NT2/D1 (cell line): ENCODE results near the gene BTBD10.
A peak's percentile ranks its signal among the peaks of the same experiment; 100 is the strongest.

Experiments used
- DNase-seq: peaks from one replicate; pipeline ENCODE4 v3.0.0-alpha.2; 2011; ENCODE audit warnings: low read depth, low spot score
- H3K27me3 ChIP-seq: 2 replicates; pipeline ENCODE4 v1.6.0; 2011; ENCODE audit warnings: mild to moderate bottlenecking; ENCODE audit not compliant: insufficient read length, insufficient read depth
- H3K36me3 ChIP-seq: 2 replicates; pipeline ENCODE4 v1.6.1; 2011; ENCODE audit warnings: mild to moderate bottlenecking, low read length, mixed read lengths; ENCODE audit not compliant: insufficient read depth, insufficient read length
- H3K4me1 ChIP-seq: 2 replicates; pipeline ENCODE4 v1.5.1; 2011; ENCODE audit not compliant: insufficient read depth, insufficient read length
- H3K4me3 ChIP-seq: 2 replicates; pipeline ENCODE4 v1.5.1; 2011; ENCODE audit warnings: low read depth; ENCODE audit not compliant: insufficient read length
- H3K9ac ChIP-seq: 2 replicates; pipeline ENCODE4 v1.6.0; 2011; ENCODE audit warnings: low read depth; ENCODE audit not compliant: insufficient read length
- H3K9me3 ChIP-seq: 2 replicates; pipeline ENCODE4 v1.5.1; 2011; ENCODE audit warnings: mild to moderate bottlenecking, low read length; ENCODE audit not compliant: insufficient read depth
- SUZ12 ChIP-seq: IDR thresholded peaks from 2 replicates; pipeline ENCODE4 v1.6.1; 2011; ENCODE audit not compliant: insufficient read length, insufficient read depth; ENCODE audit errors: extremely low read depth
- YY1 ChIP-seq: IDR thresholded peaks from 2 replicates; pipeline ENCODE4 v1.6.1; 2011; ENCODE audit not compliant: insufficient read length, insufficient read depth
- ZNF274 ChIP-seq: IDR thresholded peaks from 2 replicates; pipeline ENCODE4 v1.6.1; 2011; ENCODE audit warnings: mild to moderate bottlenecking, low read depth, low read length

Gene BTBD10

DNA sequence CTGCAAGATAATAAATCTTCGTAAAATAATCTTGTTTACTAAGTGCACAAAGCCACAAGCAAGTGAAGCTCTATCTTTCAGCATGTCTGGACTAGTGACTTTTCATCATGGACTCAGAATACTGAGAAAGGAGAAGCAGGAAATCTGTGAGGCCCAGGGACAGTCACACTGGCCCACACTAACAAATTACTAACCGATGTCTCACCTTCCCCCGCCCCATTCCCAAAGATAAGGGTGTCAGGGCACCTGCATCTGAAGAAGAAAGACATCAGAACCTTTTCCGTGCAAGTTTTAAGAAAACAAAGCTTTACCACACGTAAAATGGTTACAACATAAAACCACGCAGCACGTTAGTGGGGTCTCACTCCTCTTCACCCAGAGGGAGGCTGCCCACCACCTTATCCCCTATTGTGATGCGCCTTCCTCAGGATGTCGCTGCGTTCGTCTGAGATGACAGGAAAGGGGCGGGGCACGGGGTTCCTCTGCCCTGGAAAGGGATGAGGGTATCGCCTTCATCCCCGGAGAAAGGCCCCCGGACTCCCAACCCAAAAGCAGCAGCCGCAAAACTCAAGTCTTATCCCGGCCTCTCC lies 616 bp downstream of the BTBD10 start:
- no peaks in the 10 kb centered on the region for H3K27me3 ChIP-seq
- peak overlapping the region; percentile 86 for H3K4me3 ChIP-seq
- H3K9ac ChIP-seq = peak overlapping the region; percentile 76
- H3K36me3 ChIP-seq = peaks cover 8% of the 10 kb centered on the region
- DNase-seq = peak; percentile 39
- TF ChIP-seq ZNF274 (no peak), SUZ12 (no peak), YY1 (no peak)
- H3K9me3 ChIP-seq = no peaks in the 10 kb centered on the region
- peaks cover 3% of the 10 kb centered on the region for H3K4me1 ChIP-seq

DNA sequence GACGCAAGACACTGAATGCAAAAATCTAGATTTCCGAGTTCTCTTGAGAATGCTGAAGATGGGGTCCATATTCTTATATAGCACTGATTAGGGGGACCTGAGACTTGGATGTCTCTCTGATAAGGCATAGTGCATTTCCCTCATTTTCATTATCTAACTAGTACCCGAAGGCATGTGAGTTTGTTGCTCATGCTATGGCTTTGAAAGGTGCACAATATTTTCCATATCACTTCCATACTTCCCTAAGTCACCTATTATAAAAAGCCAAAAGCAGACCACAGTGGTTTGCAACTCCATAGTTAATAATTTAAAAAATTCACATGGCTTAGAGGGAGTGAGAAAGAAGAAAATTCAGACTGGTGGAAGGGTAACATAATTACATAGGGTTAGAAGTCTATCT lies 1.7 kb downstream of the BTBD10 start:
- H3K9ac ChIP-seq = no peak overlapping the region
- no peaks in the 10 kb centered on the region for H3K9me3 ChIP-seq
- DNase-seq = no peak
- peaks cover 3% of the 10 kb centered on the region for H3K4me1 ChIP-seq
- H3K4me3 ChIP-seq = no peak overlapping the region
- peaks cover 8% of the 10 kb centered on the region for H3K36me3 ChIP-seq
- TF ChIP-seq SUZ12 (no peak), YY1 (no peak), ZNF274 (no peak)
- H3K27me3 ChIP-seq = no peaks in the 10 kb centered on the region

DNA sequence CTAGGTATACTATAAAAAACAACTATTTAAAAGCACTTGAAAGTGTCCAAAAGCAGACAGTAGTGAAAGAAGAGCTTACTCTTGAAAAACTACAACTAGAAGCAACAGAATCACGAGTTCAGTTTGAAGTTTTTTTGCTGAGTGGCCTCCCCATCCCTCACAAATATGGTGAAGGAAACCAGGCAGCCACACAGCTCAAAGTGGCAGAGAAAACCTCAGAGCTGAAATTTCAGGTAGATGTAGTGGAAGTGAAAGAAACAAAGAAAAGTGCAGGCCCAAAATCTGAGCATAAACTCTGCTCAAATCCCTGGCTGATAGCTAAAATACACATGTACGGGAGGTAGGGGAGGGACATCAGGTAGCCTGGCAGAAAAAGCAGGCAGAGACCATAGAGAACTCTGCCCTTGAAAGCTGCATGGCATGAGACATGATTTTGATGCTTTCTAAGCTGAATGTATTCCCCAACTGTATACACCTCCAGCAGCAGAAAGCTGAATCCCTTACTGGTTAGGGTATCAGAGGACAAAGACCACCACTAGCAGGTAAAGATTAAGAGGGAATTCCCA lies 12.1 kb downstream of the BTBD10 start:
- no peak for DNase-seq
- Histone ChIP-seq H3K9ac (no peak overlapping the region), H3K36me3 (no peaks in the 10 kb centered on the region), H3K9me3 (no peaks in the 10 kb centered on the region), H3K27me3 (no peaks in the 10 kb centered on the region), H3K4me1 (no peaks in the 10 kb centered on the region), H3K4me3 (no peak overlapping the region)
- TF ChIP-seq SUZ12 (no peak), ZNF274 (no peak), YY1 (no peak)

DNA sequence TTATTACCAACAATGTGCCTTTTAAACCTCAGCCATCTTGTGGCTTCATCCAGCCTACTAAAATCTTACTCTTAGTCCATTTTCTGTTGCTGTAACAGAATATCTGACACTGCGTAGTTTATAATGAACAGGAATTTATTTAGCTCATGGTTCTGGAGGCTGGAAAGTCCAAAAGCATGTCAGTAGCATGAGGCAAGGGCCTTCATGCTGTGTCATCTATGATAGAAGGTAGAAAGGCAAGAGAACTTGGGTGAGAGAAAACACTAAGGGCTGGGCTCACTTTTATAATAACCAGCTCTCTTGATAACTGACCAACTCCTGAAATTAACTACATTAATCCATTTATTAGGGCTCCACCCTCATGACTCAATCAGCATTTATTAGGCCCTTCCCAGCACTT lies 13.5 kb downstream of the BTBD10 start:
- no peaks in the 10 kb centered on the region for H3K36me3 ChIP-seq
- H3K4me3 ChIP-seq = no peak overlapping the region
- H3K27me3 ChIP-seq = no peaks in the 10 kb centered on the region
- TF ChIP-seq SUZ12 (no peak), ZNF274 (no peak), YY1 (no peak)
- no peak overlapping the region for H3K9ac ChIP-seq
- no peaks in the 10 kb centered on the region for H3K9me3 ChIP-seq
- H3K4me1 ChIP-seq = no peaks in the 10 kb centered on the region
- DNase-seq = no peak

DNA sequence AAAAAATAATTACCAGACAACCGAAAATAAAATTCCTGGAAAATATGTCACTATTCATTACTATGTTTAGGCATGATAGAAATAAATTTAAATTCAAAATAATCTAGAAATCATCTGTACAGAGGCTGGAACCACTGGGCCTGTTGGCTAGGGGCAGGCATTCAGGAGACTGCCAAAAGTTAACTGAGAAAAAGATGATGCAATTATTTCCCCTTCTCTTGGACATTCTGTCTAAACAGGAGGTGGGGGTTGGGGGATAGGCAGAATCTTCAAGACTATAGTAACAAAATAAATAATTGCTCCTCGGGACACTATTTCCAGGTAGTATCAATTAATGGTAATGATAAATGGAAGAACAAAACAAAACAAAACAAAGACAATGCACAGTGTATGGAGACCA lies 14.1 kb downstream of the BTBD10 start:
- Histone ChIP-seq H3K4me1 (no peaks in the 10 kb centered on the region), H3K9me3 (no peaks in the 10 kb centered on the region), H3K4me3 (no peak overlapping the region), H3K9ac (no peak overlapping the region), H3K27me3 (no peaks in the 10 kb centered on the region), H3K36me3 (no peaks in the 10 kb centered on the region)
- TF ChIP-seq ZNF274 (no peak), SUZ12 (no peak), YY1 (no peak)
- DNase-seq = no peak

DNA sequence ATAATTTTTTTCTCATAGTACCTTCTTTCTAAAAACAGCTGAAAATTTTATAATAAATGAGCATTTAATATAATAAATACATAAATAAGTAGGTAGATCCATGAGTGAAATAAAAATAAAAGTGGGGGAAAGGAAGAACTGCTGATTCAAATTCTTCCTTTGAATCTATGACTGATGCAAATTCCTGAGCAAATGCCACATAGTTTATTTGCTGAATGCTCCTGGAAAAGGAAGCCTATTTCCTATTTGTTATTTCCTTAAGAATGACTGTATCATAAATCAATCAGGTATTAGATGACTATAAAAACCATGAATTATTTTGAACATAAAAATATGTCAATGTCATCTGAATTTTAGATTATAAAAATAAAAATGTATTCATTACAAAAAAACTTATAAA lies 16.6 kb downstream of the BTBD10 start:
- Histone ChIP-seq H3K4me1 (no peaks in the 10 kb centered on the region), H3K36me3 (no peaks in the 10 kb centered on the region), H3K27me3 (no peaks in the 10 kb centered on the region), H3K4me3 (no peak overlapping the region), H3K9me3 (no peaks in the 10 kb centered on the region), H3K9ac (no peak overlapping the region)
- no peak for DNase-seq
- no peak for TF ChIP-seq YY1
- no peak for TF ChIP-seq ZNF274
- no peak for TF ChIP-seq SUZ12

DNA sequence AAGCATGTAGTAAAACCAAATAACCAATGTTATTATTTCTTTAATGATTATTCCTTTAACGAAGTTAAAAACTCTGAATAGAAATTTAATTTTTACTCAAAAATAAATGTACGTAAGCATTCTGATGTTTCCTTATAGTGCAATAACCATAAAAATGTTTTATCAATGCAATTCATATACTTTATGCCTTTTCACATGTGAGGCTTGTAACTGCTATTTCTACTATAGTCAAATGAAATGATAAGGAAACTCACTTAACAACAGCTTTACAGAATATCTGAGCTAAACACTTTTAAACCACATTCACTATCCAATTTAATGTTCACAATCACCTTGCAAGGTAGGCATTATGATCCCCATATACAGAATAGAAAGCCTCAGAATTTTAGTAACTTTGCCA lies 17.4 kb downstream of the BTBD10 start:
- H3K9ac ChIP-seq = no peak overlapping the region
- H3K36me3 ChIP-seq = no peaks in the 10 kb centered on the region
- H3K4me3 ChIP-seq = no peak overlapping the region
- H3K4me1 ChIP-seq = no peaks in the 10 kb centered on the region
- no peak for TF ChIP-seq SUZ12
- no peak for TF ChIP-seq ZNF274
- TF ChIP-seq YY1 = no peak
- H3K27me3 ChIP-seq = no peaks in the 10 kb centered on the region
- DNase-seq = no peak
- no peaks in the 10 kb centered on the region for H3K9me3 ChIP-seq
